Lower leg skin (tissue), 4 donors: ENCODE results near the gene LRRC25. TPM values are rescaled to one million over a fixed set of nuclear protein-coding genes. Genes with fewer than 3 reads are reported as not detected.

Source experiments
- DNase-seq, 2 donors: peaks; one replicate each; pipeline ENCODE4 v3.0.0-alpha.2; 2019; ENCODE audit warnings: low spot score in 2 of 2
- H3K4me3 ChIP-seq: fragments of 200-600 bp; sonication (generic); 2 replicates; pipeline ENCODE4 v1.5.1; 2017; ENCODE audit warnings: mild to moderate bottlenecking, low read depth; ENCODE audit not compliant: poor library complexity, severe bottlenecking
- CTCF ChIP-seq, 3 donors: fragments of 450-650 bp; IDR thresholded peaks; one replicate each; pipeline ENCODE4 v1.5.1; 2016; ENCODE audit warnings: antibody characterized with exemption in 3 of 3, mild to moderate bottlenecking in 3 of 3, moderate library complexity in 2 of 3
- POLR2A ChIP-seq, 2 donors: fragments of 450-650 bp; IDR thresholded peaks; one replicate each; pipeline ENCODE4 v1.6.1; 2016 to 2017; ENCODE audit warnings: antibody characterized with exemption in 2 of 2, mild to moderate bottlenecking in 1 of 2, moderate library complexity in 1 of 2
- WGBS, 2 donors: methylation state at CpG; one replicate each; pipeline ENCODE4 v1.1.5; 2018; 5-methylcytosine and 5-hydroxymethylcytosine counted together
- intact Hi-C: fragments of 100-400 bp; cut with DNase I; formaldehyde crosslinking; loops from one replicate; pipeline ENCODE4 v1.15.0; 2023; ENCODE audit warnings: low total_unique reads
- total RNA-seq, 4 donors: library from RNA; depleted of rRNA; stranded (reverse); fragments of >200 nt; gene quantifications; one replicate each; pipeline ENCODE4 v1.1.0, GENCODE V29; 2016

LRRC25 gene
- total RNA-seq, 4 donors from 2014 or later = 1.2 to 3.4 (median 2.2) TPM; not detected in 1

- 39 to 50% methylated on average over 18 to 69 of the region's 77 CpGs for WGBS, 2 donors
- TF ChIP-seq POLR2A (IDR thresholded peaks at IDR 0.05) (no peak), CTCF (IDR thresholded peaks at IDR 0.05) (no peak)
- no peak overlapping the region for H3K4me3 ChIP-seq
- DNase-seq = no peak
- intact Hi-C loops = no loop called here
Measured at GRCh38 chr19:18428787-18429674, 31.6 kb upstream of the LRRC25 start.

GRCh38 chr19:18428173-18428786, 30.9 kb upstream of the LRRC25 start:
- no peak for DNase-seq
- 66 to 83% methylated on average over 11 to 15 of the region's 17 CpGs for WGBS, 2 donors
- H3K4me3 ChIP-seq = no peak overlapping the region
- TF ChIP-seq CTCF (IDR thresholded peaks at IDR 0.05) (no peak), POLR2A (IDR thresholded peaks at IDR 0.05) (no peak)
- intact Hi-C loops = no loop called here

- no peak for DNase-seq
- WGBS, 2 donors = 72 to 81% methylated on average over 11 to 12 of the region's 12 CpGs
- intact Hi-C loops = no loop called here
- no peak overlapping the region for H3K4me3 ChIP-seq
- TF ChIP-seq POLR2A (IDR thresholded peaks at IDR 0.05) = no peak
- no peak for TF ChIP-seq CTCF (IDR thresholded peaks at IDR 0.05)
Measured at GRCh38 chr19:18427743-18428113, 30.3 kb upstream of the LRRC25 start.

- no peak for DNase-seq
- H3K4me3 ChIP-seq = no peak overlapping the region
- 74 to 79% methylated on average over 16 of the region's 16 CpGs for WGBS, 2 donors
- intact Hi-C loops = no loop called here
- no peak for TF ChIP-seq POLR2A (IDR thresholded peaks at IDR 0.05)
- TF ChIP-seq CTCF (IDR thresholded peaks at IDR 0.05) = no peak
Measured at GRCh38 chr19:18427080-18427742, 29.8 kb upstream of the LRRC25 start.

- no peak for DNase-seq
- H3K4me3 ChIP-seq = no peak overlapping the region
- 64 to 79% methylated on average over 6 to 8 of the region's 8 CpGs for WGBS, 2 donors
- TF ChIP-seq POLR2A (IDR thresholded peaks at IDR 0.05) = no peak
- no peak for TF ChIP-seq CTCF (IDR thresholded peaks at IDR 0.05)
- intact Hi-C loops = no loop called here
Measured at GRCh38 chr19:18426416-18426767, 29.0 kb upstream of the LRRC25 start.
